Parathyroid adenoma (tissue), 2 donors: ENCODE data around the gene NKD1.
A peak's percentile ranks its signal among the peaks of the same experiment; 100 is the strongest.

Experiments
- H2AFZ ChIP-seq: fragments of 300-600 bp; sonication (generic); one replicate; pipeline ENCODE4 v1.7.0; 2017; ENCODE audit warnings: antibody characterized with exemption, mild to moderate bottlenecking
- H3K27ac ChIP-seq: fragments of 300-600 bp; sonication (generic); one replicate; pipeline ENCODE4 v1.7.0; 2017
- H3K27me3 ChIP-seq: fragments of 300-600 bp; sonication (generic); one replicate; pipeline ENCODE4 v1.7.0; 2017; ENCODE audit warnings: low read length; ENCODE audit not compliant: control insufficient read depth, insufficient read depth
- H3K36me3 ChIP-seq: fragments of 300-600 bp; sonication (generic); one replicate; pipeline ENCODE4 v1.7.0; 2017; ENCODE audit warnings: low read length; ENCODE audit not compliant: control insufficient read depth, insufficient read depth
- H3K4me1 ChIP-seq: fragments of 300-600 bp; sonication (generic); one replicate; pipeline ENCODE4 v1.7.0; 2017; ENCODE audit warnings: control low read depth
- H3K4me2 ChIP-seq: fragments of 300-600 bp; sonication (generic); one replicate; pipeline ENCODE4 v1.7.0; 2017; ENCODE audit warnings: low read length
- H3K4me3 ChIP-seq: fragments of 300-600 bp; sonication (generic); one replicate; pipeline ENCODE4 v1.7.0; 2017; ENCODE audit warnings: low read depth, low read length
- H3K79me2 ChIP-seq: fragments of 300-600 bp; sonication (generic); one replicate; pipeline ENCODE4 v1.7.0; 2017; ENCODE audit warnings: control low read depth
- H3K9ac ChIP-seq: fragments of 300-600 bp; sonication (generic); one replicate; pipeline ENCODE4 v1.7.0; 2017; ENCODE audit warnings: mild to moderate bottlenecking
- H3K9me3 ChIP-seq: fragments of 300-600 bp; sonication (generic); one replicate; pipeline ENCODE4 v1.7.0; 2017; ENCODE audit warnings: low read length; ENCODE audit not compliant: control insufficient read depth
- CTCF ChIP-seq: fragments of 300-600 bp; sonication (generic); IDR thresholded peaks from one replicate; pipeline ENCODE4 v1.7.0; 2017; ENCODE audit warnings: antibody characterized with exemption, mild to moderate bottlenecking
- donor health status: primary hyperparathyroidism.

The NKD1 gene

GRCh38 chr16:50659806-50660205, 111.6 kb downstream of the NKD1 start:
- Histone ChIP-seq H2AFZ (no peak overlapping the region), H3K79me2 (no peaks in the 10 kb centered on the region), H3K36me3 (no peaks in the 10 kb centered on the region), H3K27me3 (no peaks in the 10 kb centered on the region), H3K4me3 (no peak overlapping the region), H3K27ac (no peak overlapping the region), H3K9ac (no peak overlapping the region), H3K4me1 (no peaks in the 10 kb centered on the region), H3K9me3 (no peaks in the 10 kb centered on the region), H3K4me2 (no peak overlapping the region)
- TF ChIP-seq CTCF, result no peak

GRCh38 chr16:50662306-50662940, 114.2 kb downstream of the NKD1 start:
- Histone ChIP-seq H3K9me3 (no peaks in the 10 kb centered on the region), H3K4me1 (no peaks in the 10 kb centered on the region), H3K79me2 (no peaks in the 10 kb centered on the region), H3K36me3 (no peaks in the 10 kb centered on the region), H3K27ac (no peak overlapping the region), H3K4me2 (no peak overlapping the region), H2AFZ (no peak overlapping the region), H3K27me3 (no peaks in the 10 kb centered on the region), H3K9ac (no peak overlapping the region), H3K4me3 (no peak overlapping the region)
- no peak for TF ChIP-seq CTCF

- Histone ChIP-seq H3K9ac (no peak overlapping the region), H3K79me2 (no peaks in the 10 kb centered on the region), H3K4me3 (no peak overlapping the region), H3K27me3 (no peaks in the 10 kb centered on the region), H3K9me3 (no peaks in the 10 kb centered on the region), H2AFZ (no peak overlapping the region), H3K4me1 (no peaks in the 10 kb centered on the region), H3K4me2 (no peak overlapping the region), H3K27ac (no peak overlapping the region), H3K36me3 (no peaks in the 10 kb centered on the region)
- no peak for TF ChIP-seq CTCF
Measured at GRCh38 chr16:50664270-50664669, 116.1 kb downstream of the NKD1 start.

- Histone ChIP-seq H3K4me1 (no peaks in the 10 kb centered on the region), H3K27me3 (no peaks in the 10 kb centered on the region), H2AFZ (peak overlapping the region; percentile 74), H3K4me2 (peak overlapping the region; percentile 59), H3K79me2 (no peaks in the 10 kb centered on the region), H3K9ac (no peak overlapping the region), H3K4me3 (peak overlapping the region; percentile 35), H3K27ac (peak overlapping the region; percentile 0), H3K9me3 (no peaks in the 10 kb centered on the region), H3K36me3 (no peaks in the 10 kb centered on the region)
- TF ChIP-seq CTCF, result peak; percentile 94
Measured at GRCh38 chr16:50665128-50665878, 117.1 kb downstream of the NKD1 start.
